Astrocyte (in vitro differentiated cells and primary cell): Measurements from ENCODE around the gene CCDC14. TPM values are rescaled to one million over a fixed set of nuclear protein-coding genes. Genes with fewer than 3 reads are reported as not detected.
A peak's percentile ranks its signal among the peaks of the same experiment; 100 is the strongest.

Experiments used
- DNase-seq: peaks from one replicate; pipeline ENCODE4 v3.0.0-alpha.2; 2010; ENCODE audit warnings: low read depth
- FAIRE-seq: peaks from 2 replicates; lab custom pipeline; 2011; peaks lifted over from hg19 to GRCh38; lab: Jason Lieb, UNC
- H2AFZ ChIP-seq: 2 replicates; pipeline ENCODE4 v1.6.0; 2012; ENCODE audit warnings: low read depth, low read length, inconsistent platforms
- H3K27ac ChIP-seq: 2 replicates; pipeline ENCODE4 v1.5.1; 2011; ENCODE audit warnings: low read depth, low read length, inconsistent platforms
- H3K27me3 ChIP-seq: 2 replicates; pipeline ENCODE4 v1.6.0; 2011; ENCODE audit warnings: low read length, inconsistent platforms; ENCODE audit not compliant: insufficient read depth
- H3K36me3 ChIP-seq: 2 replicates; pipeline ENCODE4 v1.5.1; 2011; ENCODE audit warnings: low read length, inconsistent platforms; ENCODE audit not compliant: insufficient read depth
- H3K4me1 ChIP-seq: 2 replicates; pipeline ENCODE4 v1.5.1; 2011; ENCODE audit warnings: low read length, inconsistent platforms; ENCODE audit not compliant: insufficient read depth
- H3K4me2 ChIP-seq: 2 replicates; pipeline ENCODE4 v1.6.0; 2012; ENCODE audit warnings: low read length, inconsistent platforms
- H3K4me3 ChIP-seq: 2 replicates; pipeline ENCODE4 v1.5.1; 2011; ENCODE audit warnings: low read depth, mild to moderate bottlenecking, low read length, inconsistent platforms; ENCODE audit not compliant: insufficient read depth
- H3K79me2 ChIP-seq: 2 replicates; pipeline ENCODE4 v1.6.0; 2012; ENCODE audit warnings: mild to moderate bottlenecking, low read length, inconsistent platforms; ENCODE audit not compliant: insufficient read depth
- H3K9ac ChIP-seq: 2 replicates; pipeline ENCODE4 v1.6.0; 2012; ENCODE audit warnings: mild to moderate bottlenecking, low read length, inconsistent platforms
- H3K9me3 ChIP-seq: 2 replicates; pipeline ENCODE4 v1.5.1; 2012; ENCODE audit warnings: low read depth, mild to moderate bottlenecking, low read length, inconsistent platforms; ENCODE audit not compliant: insufficient read depth
- H4K20me1 ChIP-seq: 2 replicates; pipeline ENCODE4 v1.6.0; 2012; ENCODE audit warnings: low read length, inconsistent platforms; ENCODE audit not compliant: insufficient read depth
- H3K27ac Mint-ChIP-seq: one replicate; pipeline ENCODE4 v1.8.0; 2021; ENCODE audit warnings: mild to moderate bottlenecking, mixed read lengths; ENCODE audit not compliant: unreplicated experiment
- H3K27me3 Mint-ChIP-seq: one replicate; pipeline ENCODE4 v1.8.0; 2021; ENCODE audit warnings: low read depth, mixed read lengths; ENCODE audit not compliant: unreplicated experiment
- H3K36me3 Mint-ChIP-seq: one replicate; pipeline ENCODE4 v1.8.0; 2021; ENCODE audit warnings: low read depth, mixed read lengths; ENCODE audit not compliant: unreplicated experiment
- H3K4me1 Mint-ChIP-seq: one replicate; pipeline ENCODE4 v1.8.0; 2021; ENCODE audit warnings: low read depth, mixed read lengths; ENCODE audit not compliant: unreplicated experiment
- H3K4me3 Mint-ChIP-seq: one replicate; pipeline ENCODE4 v1.8.0; 2021; ENCODE audit warnings: mild to moderate bottlenecking, moderate library complexity, mixed read lengths; ENCODE audit not compliant: unreplicated experiment
- H3K9me3 Mint-ChIP-seq: one replicate; pipeline ENCODE4 v1.8.0; 2021; ENCODE audit warnings: mild to moderate bottlenecking, mixed read lengths; ENCODE audit not compliant: unreplicated experiment
- CTCF ChIP-seq: IDR thresholded peaks from 2 replicates; pipeline ENCODE4 v1.5.1; 2011; ENCODE audit warnings: low read depth, mild to moderate bottlenecking, inconsistent platforms, low read length, moderate library complexity; ENCODE audit not compliant: insufficient read depth
- EZH2 ChIP-seq: IDR thresholded peaks from 2 replicates; pipeline ENCODE4 v1.6.1; 2012; ENCODE audit warnings: mild to moderate bottlenecking, low read length, inconsistent platforms; ENCODE audit not compliant: insufficient read depth
- total RNA-seq: library from RNA; stranded (reverse); gene quantifications from 2 replicates; pipeline ENCODE4 v1.2.1, GENCODE V29; 2021

Gene CCDC14
- total RNA-seq, 1 donor from 2014 or later, result 35.8 TPM

- FAIRE-seq (no peak), DNase-seq (no peak)
- Histone ChIP-seq H3K79me2 (no peaks in the 10 kb centered on the region), H4K20me1 (no peaks in the 10 kb centered on the region), H3K27ac (no peak overlapping the region), H3K4me3 (no peak overlapping the region), H3K9me3 (no peaks in the 10 kb centered on the region), H3K4me1 (no peaks in the 10 kb centered on the region), H3K9ac (no peak overlapping the region), H2AFZ (no peak overlapping the region), H3K27me3 (no peaks in the 10 kb centered on the region), H3K4me2 (no peak overlapping the region), H3K36me3 (peaks cover 53% of the 10 kb centered on the region)
- H3K27ac Mint-ChIP-seq, result no peak overlapping the region
- H3K9me3 Mint-ChIP-seq, result no peaks in the 10 kb centered on the region
- no peak overlapping the region for H3K4me3 Mint-ChIP-seq
- peaks cover 15% of the 10 kb centered on the region for H3K36me3 Mint-ChIP-seq
- no peak for TF ChIP-seq CTCF
- no peak for TF ChIP-seq EZH2
- H3K4me1 Mint-ChIP-seq, result peaks cover 10% of the 10 kb centered on the region
- no peaks in the 10 kb centered on the region for H3K27me3 Mint-ChIP-seq
Measured at GRCh38 chr3:123947482-123947881, 13.5 kb downstream of the CCDC14 start.

GRCh38 chr3:123941542-123941941 lies 19.5 kb downstream of the CCDC14 start:
- no peak overlapping the region for H3K4me3 Mint-ChIP-seq
- no peak overlapping the region for H3K4me3 ChIP-seq
- H3K36me3 ChIP-seq, result peaks cover 42% of the 10 kb centered on the region
- H3K79me2 ChIP-seq, result no peaks in the 10 kb centered on the region
- FAIRE-seq (no peak), DNase-seq (no peak)
- no peak overlapping the region for H3K4me2 ChIP-seq
- no peak overlapping the region for H3K27ac Mint-ChIP-seq
- TF ChIP-seq CTCF (no peak), EZH2 (no peak)
- H3K36me3 Mint-ChIP-seq, result peaks cover 6% of the 10 kb centered on the region
- no peak overlapping the region for H3K9ac ChIP-seq
- no peak overlapping the region for H2AFZ ChIP-seq
- H3K27me3 Mint-ChIP-seq, result no peaks in the 10 kb centered on the region
- H3K9me3 ChIP-seq, result no peaks in the 10 kb centered on the region
- no peaks in the 10 kb centered on the region for H3K9me3 Mint-ChIP-seq
- no peak overlapping the region for H3K27ac ChIP-seq
- no peaks in the 10 kb centered on the region for H3K27me3 ChIP-seq
- no peaks in the 10 kb centered on the region for H3K4me1 ChIP-seq
- no peaks in the 10 kb centered on the region for H3K4me1 Mint-ChIP-seq
- no peaks in the 10 kb centered on the region for H4K20me1 ChIP-seq

- Histone ChIP-seq H2AFZ (no peak overlapping the region), H3K4me2 (no peak overlapping the region), H3K9ac (no peak overlapping the region), H3K27me3 (no peaks in the 10 kb centered on the region), H3K36me3 (peaks cover 38% of the 10 kb centered on the region), H3K27ac (no peak overlapping the region), H3K9me3 (no peaks in the 10 kb centered on the region), H3K79me2 (no peaks in the 10 kb centered on the region), H4K20me1 (no peaks in the 10 kb centered on the region), H3K4me1 (no peaks in the 10 kb centered on the region), H3K4me3 (no peak overlapping the region)
- H3K36me3 Mint-ChIP-seq, result peaks cover 6% of the 10 kb centered on the region
- H3K4me3 Mint-ChIP-seq, result no peak overlapping the region
- H3K9me3 Mint-ChIP-seq, result no peaks in the 10 kb centered on the region
- FAIRE-seq, result peak; percentile 32
- no peak for TF ChIP-seq CTCF
- no peak for TF ChIP-seq EZH2
- H3K4me1 Mint-ChIP-seq, result no peaks in the 10 kb centered on the region
- no peak overlapping the region for H3K27ac Mint-ChIP-seq
- H3K27me3 Mint-ChIP-seq, result no peaks in the 10 kb centered on the region
- DNase-seq, result no peak
Measured at GRCh38 chr3:123941121-123941520, 19.9 kb downstream of the CCDC14 start.
